ENCODE data around the gene PITX2.
A peak's percentile ranks its signal among the peaks of the same experiment; 100 is the strongest.

The PITX2 gene

GRCh38 chr4:110614173-110614963, 8.5 kb downstream of the PITX2 start:
- no peak overlapping the region for H3K4me3 ChIP-seq (ENCODE audit: low read length)
- TF ChIP-seq CTCF (conservative IDR thresholded peaks at IDR 0.05; ENCODE audit: low read length), result no peak
- no peak for DNase-seq (ENCODE audit: low read depth)

GRCh38 chr4:110613745-110614144, 9.1 kb downstream of the PITX2 start:
- no peak for DNase-seq (ENCODE audit: low read depth)
- no peak for TF ChIP-seq CTCF (conservative IDR thresholded peaks at IDR 0.05; ENCODE audit: low read length)
- H3K4me3 ChIP-seq (ENCODE audit: low read length), result no peak overlapping the region

DNA sequence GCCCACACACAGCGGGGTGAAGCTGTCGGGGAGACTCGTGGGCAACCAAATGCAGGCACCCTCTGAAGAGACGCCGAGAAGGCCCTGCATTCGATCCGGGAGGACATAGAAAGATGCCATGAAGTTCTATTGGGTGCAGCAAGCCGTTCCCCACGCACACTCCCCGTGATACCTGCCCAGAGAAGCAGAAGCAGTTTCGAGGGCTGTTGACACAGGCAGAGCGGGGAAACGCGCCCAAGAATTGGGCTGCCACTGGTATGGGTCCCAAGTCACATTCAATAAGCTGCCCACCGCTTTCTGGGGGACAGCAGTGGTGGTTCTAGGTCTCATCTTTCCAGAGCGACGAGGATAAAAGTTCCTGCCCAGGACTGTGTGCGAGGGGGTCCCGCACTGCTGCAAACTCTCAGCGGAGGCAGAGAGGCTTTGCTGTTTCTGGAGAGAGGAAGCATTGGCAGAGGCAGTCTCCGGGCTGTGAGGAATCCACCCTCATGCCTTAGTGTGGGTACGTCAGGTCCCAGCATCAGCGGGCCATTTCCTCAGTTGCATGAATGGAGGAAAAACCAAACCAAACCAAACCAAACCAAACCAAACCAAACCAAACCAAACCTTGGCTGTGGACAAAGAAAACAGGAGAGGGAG, 10.1 kb downstream of the PITX2 start:
- no peak for TF ChIP-seq CTCF (conservative IDR thresholded peaks at IDR 0.05; ENCODE audit: low read length)
- no peak overlapping the region for H3K4me3 ChIP-seq (ENCODE audit: low read length)
- DNase-seq (ENCODE audit: low read depth), result no peak

GRCh38 chr4:110611968-110612447, 10.9 kb downstream of the PITX2 start:
- no peak for TF ChIP-seq CTCF (conservative IDR thresholded peaks at IDR 0.05; ENCODE audit: low read length)
- peak overlapping the region; percentile 38 for H3K4me3 ChIP-seq (ENCODE audit: low read length)
- DNase-seq (ENCODE audit: low read depth), result no peak

DNA sequence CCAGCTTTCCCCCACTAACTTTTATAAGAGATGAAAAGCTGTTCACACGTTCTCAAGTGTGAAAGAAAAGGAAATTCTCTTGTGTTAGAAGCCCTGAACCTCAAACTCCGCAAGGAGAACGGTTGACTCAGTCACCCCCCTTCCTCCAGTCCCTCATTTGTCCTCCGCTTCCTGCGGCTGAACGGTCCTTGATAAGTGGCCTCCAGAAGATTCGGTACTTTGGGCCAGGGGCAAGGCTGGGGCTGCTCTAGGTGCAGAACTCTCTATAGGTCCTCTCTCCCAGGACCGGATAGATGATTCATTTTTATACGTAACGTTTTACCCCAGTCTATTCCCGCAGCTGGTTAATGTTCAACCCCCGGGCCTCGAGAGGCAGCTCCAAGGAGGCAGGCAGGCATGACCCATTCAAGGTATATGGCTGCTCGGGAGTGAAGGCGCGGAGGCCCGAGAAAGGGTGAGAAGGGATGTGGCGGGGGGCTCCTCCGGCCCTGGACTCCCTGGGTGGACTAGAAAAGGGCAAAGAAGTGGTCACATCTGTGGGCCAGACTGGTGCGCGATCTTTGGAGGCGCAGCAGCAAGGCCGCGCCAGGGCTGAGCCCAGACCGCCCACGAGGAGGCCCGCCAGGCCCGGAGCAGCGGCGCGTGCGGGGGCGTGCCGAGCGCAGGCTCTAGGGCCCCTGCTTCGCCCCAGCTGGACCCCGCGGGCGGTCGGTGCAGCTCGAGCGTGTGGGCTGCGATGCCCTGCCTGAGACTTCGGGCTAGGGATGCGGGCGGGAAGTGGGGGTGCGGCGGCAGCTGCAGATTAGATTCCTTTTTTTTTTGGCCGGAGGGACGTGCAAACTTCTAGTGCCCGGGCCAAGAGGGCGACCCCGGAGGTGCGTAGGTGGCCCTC, 11.7 kb downstream of the PITX2 start:
- peak overlapping the region; percentile 38 for H3K4me3 ChIP-seq (ENCODE audit: low read length)
- no peak for DNase-seq (ENCODE audit: low read depth)
- TF ChIP-seq CTCF (conservative IDR thresholded peaks at IDR 0.05; ENCODE audit: low read length), result no peak

- DNase-seq (ENCODE audit: low read depth), result no peak
- no peak overlapping the region for H3K4me3 ChIP-seq (ENCODE audit: low read length)
- no peak for TF ChIP-seq CTCF (conservative IDR thresholded peaks at IDR 0.05; ENCODE audit: low read length)
These were observed 12.3 kb downstream of the PITX2 start for GRCh38 chr4:110610620-110610939.
